GM12878 (cell line): ENCODE results near the gene ZNF644. TPM values are rescaled to one million over a fixed set of nuclear protein-coding genes. Genes with fewer than 3 reads are reported as not detected.
A peak's percentile ranks its signal among the peaks of the same experiment; 100 is the strongest.

Experiments used
- ATAC-seq: fragments of 200-7000 bp; cut with Tn5 transposase; 3 replicates; pipeline ENCODE4 v1.9.1; 2020; ENCODE audit warnings: mild to moderate bottlenecking, moderate library complexity
- BruUV-seq: library from RNA; stranded (reverse); fragments of 400-500 nt; replicated peaks from 2 replicates; lab custom pipeline; 2021; lab: Mats Ljungman, UMichigan
- CTCF ChIA-PET: fragments of 300-600 bp; sonication (Branson Sonifier 250); formaldehyde crosslinking; extraction: SDS; loops from one replicate; lab custom pipeline; 2021; ENCODE audit warnings: inconsistent platforms; lab: Yijun Ruan, JAX
- POLR2A ChIA-PET: fragments of 350-600 bp; formaldehyde crosslinking; extraction: SDS; loops from one replicate; lab custom pipeline; 2021; ENCODE audit warnings: inconsistent platforms; lab: Charles Lee
- RAD21 ChIA-PET: fragments of 300-600 bp; sonication (Branson Sonifier 250); formaldehyde crosslinking; loops from one replicate; lab custom pipeline; 2023; ENCODE audit warnings: antibody characterized with exemption; ENCODE audit not compliant: unreplicated experiment; lab: Charles Lee
- SMC1A ChIA-PET: fragments of 300-600 bp; sonication (Branson Sonifier 250); formaldehyde crosslinking; loops from one replicate; lab custom pipeline; 2023; ENCODE audit not compliant: unreplicated experiment, uncharacterized antibody; lab: Charles Lee
- DNase-seq: peaks from one replicate; pipeline ENCODE4 v3.0.0-alpha.2; 2011; ENCODE audit warnings: low read depth, low spot score
- FAIRE-seq: peaks from 3 replicates; lab custom pipeline; 2011; peaks lifted over from hg19 to GRCh38; lab: Jason Lieb, UNC
- H2AFZ ChIP-seq: 2 replicates; pipeline ENCODE4 v1.6.0; 2011; ENCODE audit warnings: low read depth, low read length, control low read depth; ENCODE audit not compliant: control insufficient read depth
- H3K27ac ChIP-seq: 2 replicates; pipeline ENCODE4 v1.5.1; 2011; ENCODE audit warnings: control low read depth; ENCODE audit not compliant: control insufficient read depth, insufficient read depth
- H3K27me3 ChIP-seq, 2 experiments: replicated peaks in 1 of 2; 2 replicates each; pipeline versions ENCODE4 v1.6.0 to v1.6.1; 2011; ENCODE audit warnings: low read length in 1 of 2; ENCODE audit not compliant: control insufficient read depth in 2 of 2, insufficient read depth in 2 of 2
- H3K36me3 ChIP-seq, 2 experiments: 2 replicates each; pipeline ENCODE4 v1.5.1; 2011; ENCODE audit warnings: low read length in 1 of 2; ENCODE audit not compliant: control insufficient read depth in 2 of 2, insufficient read depth in 2 of 2
- H3K4me1 ChIP-seq: 2 replicates; pipeline ENCODE4 v1.6.1; 2011; ENCODE audit warnings: mild to moderate bottlenecking, low read length, moderate library complexity, mixed read lengths; ENCODE audit not compliant: control insufficient read depth, insufficient read depth
- H3K4me2 ChIP-seq: 2 replicates; pipeline ENCODE4 v1.6.0; 2011; ENCODE audit warnings: control low read depth; ENCODE audit not compliant: control insufficient read depth, insufficient read depth
- H3K4me3 ChIP-seq: fragments of 200-600 bp; sonication (generic); 2 replicates; pipeline ENCODE4 v1.5.1; 2016
- H3K79me2 ChIP-seq: 2 replicates; pipeline ENCODE4 v1.6.0; 2011; ENCODE audit warnings: low read length; ENCODE audit not compliant: control insufficient read depth, insufficient read depth
- H3K9ac ChIP-seq: 2 replicates; pipeline ENCODE4 v1.8.0; 2011; ENCODE audit warnings: low read length, control low read depth, mixed read lengths; ENCODE audit not compliant: control insufficient read depth, insufficient read depth
- H3K9me3 ChIP-seq: replicated peaks from 3 replicates; pipeline ENCODE4 v1.5.1; 2011; ENCODE audit warnings: mild to moderate bottlenecking, low read length; ENCODE audit not compliant: control insufficient read depth, insufficient read depth
- H4K20me1 ChIP-seq: 2 replicates; pipeline ENCODE4 v1.6.0; 2011; ENCODE audit not compliant: control insufficient read depth, insufficient read depth
- BHLHE40 ChIP-seq, 2 experiments: fragments of 450-650 bp in 1 of 2; IDR thresholded peaks; 2 replicates each; pipeline ENCODE4 v1.6.1; 2011 to 2017; ENCODE audit warnings: low read depth in 2 of 2, borderline replicate concordance in 1 of 2, improper control_type of control experiment in 1 of 2, low read length in 1 of 2, mild to moderate bottlenecking in 1 of 2
- CHD1 ChIP-seq: IDR thresholded peaks from 2 replicates; pipeline ENCODE4 v1.6.1; 2012; ENCODE audit warnings: low read depth, low read length, improper control_type of control experiment
- EP300 ChIP-seq, 2 experiments: fragments of 150-350 bp in 1 of 2; IDR thresholded peaks; 2 replicates each; pipeline ENCODE4 v1.6.1; 2011 to 2012; ENCODE audit warnings: low read depth in 2 of 2, low read length in 2 of 2, borderline replicate concordance in 1 of 2, improper control_type of control experiment in 1 of 2, inconsistent platforms in 1 of 2; ENCODE audit not compliant: control insufficient read depth in 1 of 2
- ETV6 ChIP-seq, 2 experiments: fragments of 450-650 bp in 1 of 2; IDR thresholded peaks in 1 of 2; conservative IDR thresholded peaks in 1 of 2; 2 replicates each; pipeline ENCODE4 v1.6.1; 2014; ENCODE audit warnings: antibody characterized with exemption in 1 of 2, borderline replicate concordance in 1 of 2, low read depth in 1 of 2, mild to moderate bottlenecking in 1 of 2, moderate library complexity in 1 of 2
- GABPA ChIP-seq: IDR thresholded peaks from 2 replicates; pipeline ENCODE4 v1.6.1; 2014; ENCODE audit warnings: antibody characterized with exemption, low read depth, mild to moderate bottlenecking, inconsistent platforms
- IKZF1 ChIP-seq: fragments of 450-650 bp; conservative IDR thresholded peaks from 2 replicates; pipeline ENCODE4 v1.6.1; 2017; ENCODE audit warnings: antibody characterized with exemption, mild to moderate bottlenecking
- MYB ChIP-seq: fragments of 150-350 bp; IDR thresholded peaks from 2 replicates; pipeline ENCODE4 v1.6.1; 2014; ENCODE audit warnings: mild to moderate bottlenecking, low read depth, low read length, borderline replicate concordance
- SUZ12 ChIP-seq: fragments of 200-600 bp; sonication (generic); IDR thresholded peaks from one replicate; pipeline ENCODE4 v1.6.1; 2018; ENCODE audit warnings: antibody characterized with exemption, mild to moderate bottlenecking; ENCODE audit not compliant: unreplicated experiment
- TAF1 ChIP-seq: IDR thresholded peaks from 2 replicates; pipeline ENCODE4 v1.6.1; 2011; ENCODE audit warnings: mild to moderate bottlenecking, low read depth, low read length, borderline replicate concordance
- ZZZ3 ChIP-seq: IDR thresholded peaks from 2 replicates; pipeline ENCODE4 v1.6.1; 2011; ENCODE audit warnings: low read depth; ENCODE audit not compliant: control insufficient read depth, insufficient read length
- WGBS: methylation state at CpG from one replicate; pipeline ENCODE4 v1.1.6; 2016; ENCODE audit warnings: low lambda C conversion rate; ENCODE audit not compliant: insufficient replicate concordance, insufficient coverage; ENCODE audit errors: missing lambda C conversion rate; 5-methylcytosine and 5-hydroxymethylcytosine counted together
- in situ Hi-C: fragments of 300-500 bp; cut with MboI; formaldehyde crosslinking; loops from 9 replicates; pipeline ENCODE4 v1.14.3; 2018; ENCODE audit warnings: mixed read lengths
- intact Hi-C: fragments of 100-400 bp; cut with micrococcal nuclease; formaldehyde crosslinking; loops from one replicate; pipeline ENCODE4 v1.14.2; 2022; ENCODE audit not compliant: unreplicated experiment
- polyA plus RNA-seq, 11 experiments: library from polyadenylated mRNA; depleted of rRNA in 4 of 11; unstranded in 6 of 11; stranded (reverse) in 5 of 11; fragments of >200 nt; fragmentation: Nextera tagmentation in 4 of 11; fragmentation: Illumina TruSeq in 1 of 11; extraction: Ambion mirVana in 4 of 11; extraction: Trizol in 1 of 11; gene quantifications; 1 replicate in 1 of 11; 2 replicates in 10 of 11; pipeline versions ENCODE4 v1.2.1 to v1.2.3, GENCODE V29; 2011 to 2016; ENCODE audit warnings: inconsistent platforms in 2 of 11, missing spikeins in 2 of 11, low read depth in 1 of 11
- total RNA-seq, 4 experiments: library from RNA; depleted of rRNA in 3 of 4; stranded (reverse); fragments of >200 nt in 3 of 4; fragmentation: Illumina TruSeq in 1 of 4; extraction: Trizol in 1 of 4; gene quantifications; 2 replicates each; pipeline versions ENCODE4 v1.2.1 to v1.2.3, GENCODE V29; 2013 to 2021
- TF ChIP-seq, protein P1 (sequence below): IDR thresholded peaks from 2 replicates; pipeline ENCODE4 v1.6.1; 2011; ENCODE audit warnings: low read depth, low read length, improper control_type of control experiment, borderline replicate concordance
- TF ChIP-seq, protein P2 (sequence below): fragments of 450-650 bp; IDR thresholded peaks from 2 replicates; pipeline ENCODE4 v1.6.1; 2018; ENCODE audit warnings: borderline replicate concordance, mild to moderate bottlenecking; ENCODE audit not compliant: partially characterized antibody
- TF ChIP-seq, protein P3 (sequence below): IDR thresholded peaks from 2 replicates; pipeline ENCODE4 v1.6.1; 2012; ENCODE audit warnings: low read length, inconsistent platforms
- TF ChIP-seq, protein P4 (sequence below): fragments of 450-650 bp; formaldehyde crosslinking; IDR thresholded peaks from 2 replicates; pipeline ENCODE4 v1.5.0; 2022; ENCODE audit warnings: mild to moderate bottlenecking, missing genetic modification characterization

ZNF644 gene
- total and polyA plus RNA-seq, 10 of the 15 experiments (the other 5 are each of a cell fraction or from before 2014, with no cell fraction given) = 17.7 to 55.3 (median 29.5) TPM

DNA sequence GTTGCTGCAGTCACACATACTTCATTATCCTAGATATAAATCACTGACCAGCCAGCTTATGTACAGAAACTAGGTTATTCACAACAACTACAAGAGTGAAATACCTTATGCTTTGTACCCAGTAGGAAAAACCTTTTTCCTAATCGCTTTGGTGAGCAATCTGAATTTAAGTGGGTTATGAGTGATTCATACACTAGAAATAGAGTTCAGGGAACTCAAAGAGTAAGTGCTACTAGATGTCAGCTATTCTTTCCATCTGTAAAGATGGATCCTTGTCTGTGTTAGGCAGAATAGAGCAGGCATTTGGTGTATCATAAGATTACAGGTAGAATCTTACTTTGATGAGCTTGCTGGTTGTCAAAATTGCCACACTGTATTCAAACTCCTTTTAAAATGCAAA is 101.9 kb downstream of the ZNF644 start:
- H3K27me3 ChIP-seq = no peaks in the 10 kb centered on the region
- no peaks in the 10 kb centered on the region; the same call in 2 of the 3 replicates for H3K9me3 ChIP-seq
- 43% methylated on average over 1 of the region's 1 CpG for WGBS
- peaks cover 8% of the 10 kb centered on the region; the same call in 1 of the 2 replicates for H3K4me1 ChIP-seq
- DNase-seq (no peak), ATAC-seq (peak; percentile 46), FAIRE-seq (no peak)
- H3K4me3 ChIP-seq = no peak overlapping the region
- SMC1A ChIA-PET = interaction anchor here (0.7 to 1.3 kb wide), 5 partner anchors 9 to 402 kb away, joined by 3 read pairs; no protein-coding TSS in a partner anchor
- no peaks in the 10 kb centered on the region for H4K20me1 ChIP-seq
- POLR2A ChIA-PET = no interaction called here
- BruUV-seq = no TSS peak
- intact Hi-C loops (no loop called here), in situ Hi-C loops (no loop called here)
- no peak overlapping the region for H3K9ac ChIP-seq
- H3K4me2 ChIP-seq = 0 out of 2 replicates have a peak overlapping the region, but pooled peaks have one; percentile 13
- no peak overlapping the region for H3K27ac ChIP-seq
- peaks cover 0 to 12% of the 10 kb centered on the region in 2 experiments; a peak in 1 of 4 replicates for H3K36me3 ChIP-seq
- H2AFZ ChIP-seq = no peak overlapping the region
- peaks cover 31% of the 10 kb centered on the region for H3K79me2 ChIP-seq
- RAD21 ChIA-PET = interaction anchor here (0.7 to 1.8 kb wide), 2 partner anchors 246 to 341 kb away, joined by 3 to 4 read pairs; no protein-coding TSS in a partner anchor
- CTCF ChIA-PET = interaction anchor here (2.3 kb wide), 1 partner anchor 16 kb away, joined by 9 read pairs; no protein-coding TSS in a partner anchor
- TF ChIP-seq SUZ12 (no peak), GABPA (no peak), ZZZ3 (no peak), ETV6 (conservative IDR thresholded peaks at IDR 0.05 in 1 of 2, IDR thresholded peaks at IDR 0.05 in 1 of 2; ENCODE audit: borderline replicate concordance in 1 of 2, low read depth in 1 of 2) (no peak), EP300 (IDR thresholded peaks at IDR 0.05; ENCODE audit: borderline replicate concordance in 1 of 2, control insufficient read depth in 1 of 2, low read depth in 2 of 2, low read length in 2 of 2) (no peak), TAF1 (no peak), BHLHE40 (IDR thresholded peaks at IDR 0.05; ENCODE audit: borderline replicate concordance in 1 of 2, low read depth in 2 of 2, low read length in 1 of 2) (no peak), IKZF1 (no peak), CHD1 (no peak), MYB (no peak)
- TF ChIP-seq, protein P1, sequence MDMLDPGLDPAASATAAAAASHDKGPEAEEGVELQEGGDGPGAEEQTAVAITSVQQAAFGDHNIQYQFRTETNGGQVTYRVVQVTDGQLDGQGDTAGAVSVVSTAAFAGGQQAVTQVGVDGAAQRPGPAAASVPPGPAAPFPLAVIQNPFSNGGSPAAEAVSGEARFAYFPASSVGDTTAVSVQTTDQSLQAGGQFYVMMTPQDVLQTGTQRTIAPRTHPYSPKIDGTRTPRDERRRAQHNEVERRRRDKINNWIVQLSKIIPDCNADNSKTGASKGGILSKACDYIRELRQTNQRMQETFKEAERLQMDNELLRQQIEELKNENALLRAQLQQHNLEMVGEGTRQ = no peak
- TF ChIP-seq, protein P2, sequence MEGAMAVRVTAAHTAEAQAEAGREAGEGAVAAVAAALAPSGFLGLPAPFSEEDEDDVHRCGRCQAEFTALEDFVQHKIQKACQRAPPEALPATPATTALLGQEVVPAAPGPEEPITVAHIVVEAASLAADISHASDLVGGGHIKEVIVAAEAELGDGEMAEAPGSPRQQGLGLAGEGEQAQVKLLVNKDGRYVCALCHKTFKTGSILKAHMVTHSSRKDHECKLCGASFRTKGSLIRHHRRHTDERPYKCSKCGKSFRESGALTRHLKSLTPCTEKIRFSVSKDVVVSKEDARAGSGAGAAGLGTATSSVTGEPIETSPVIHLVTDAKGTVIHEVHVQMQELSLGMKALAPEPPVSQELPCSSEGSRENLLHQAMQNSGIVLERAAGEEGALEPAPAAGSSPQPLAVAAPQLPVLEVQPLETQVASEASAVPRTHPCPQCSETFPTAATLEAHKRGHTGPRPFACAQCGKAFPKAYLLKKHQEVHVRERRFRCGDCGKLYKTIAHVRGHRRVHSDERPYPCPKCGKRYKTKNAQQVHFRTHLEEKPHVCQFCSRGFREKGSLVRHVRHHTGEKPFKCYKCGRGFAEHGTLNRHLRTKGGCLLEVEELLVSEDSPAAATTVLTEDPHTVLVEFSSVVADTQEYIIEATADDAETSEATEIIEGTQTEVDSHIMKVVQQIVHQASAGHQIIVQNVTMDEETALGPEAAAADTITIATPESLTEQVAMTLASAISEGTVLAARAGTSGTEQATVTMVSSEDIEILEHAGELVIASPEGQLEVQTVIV = no peak
- TF ChIP-seq, protein P3, sequence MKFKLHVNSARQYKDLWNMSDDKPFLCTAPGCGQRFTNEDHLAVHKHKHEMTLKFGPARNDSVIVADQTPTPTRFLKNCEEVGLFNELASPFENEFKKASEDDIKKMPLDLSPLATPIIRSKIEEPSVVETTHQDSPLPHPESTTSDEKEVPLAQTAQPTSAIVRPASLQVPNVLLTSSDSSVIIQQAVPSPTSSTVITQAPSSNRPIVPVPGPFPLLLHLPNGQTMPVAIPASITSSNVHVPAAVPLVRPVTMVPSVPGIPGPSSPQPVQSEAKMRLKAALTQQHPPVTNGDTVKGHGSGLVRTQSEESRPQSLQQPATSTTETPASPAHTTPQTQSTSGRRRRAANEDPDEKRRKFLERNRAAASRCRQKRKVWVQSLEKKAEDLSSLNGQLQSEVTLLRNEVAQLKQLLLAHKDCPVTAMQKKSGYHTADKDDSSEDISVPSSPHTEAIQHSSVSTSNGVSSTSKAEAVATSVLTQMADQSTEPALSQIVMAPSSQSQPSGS = no peak
- TF ChIP-seq, protein P4, sequence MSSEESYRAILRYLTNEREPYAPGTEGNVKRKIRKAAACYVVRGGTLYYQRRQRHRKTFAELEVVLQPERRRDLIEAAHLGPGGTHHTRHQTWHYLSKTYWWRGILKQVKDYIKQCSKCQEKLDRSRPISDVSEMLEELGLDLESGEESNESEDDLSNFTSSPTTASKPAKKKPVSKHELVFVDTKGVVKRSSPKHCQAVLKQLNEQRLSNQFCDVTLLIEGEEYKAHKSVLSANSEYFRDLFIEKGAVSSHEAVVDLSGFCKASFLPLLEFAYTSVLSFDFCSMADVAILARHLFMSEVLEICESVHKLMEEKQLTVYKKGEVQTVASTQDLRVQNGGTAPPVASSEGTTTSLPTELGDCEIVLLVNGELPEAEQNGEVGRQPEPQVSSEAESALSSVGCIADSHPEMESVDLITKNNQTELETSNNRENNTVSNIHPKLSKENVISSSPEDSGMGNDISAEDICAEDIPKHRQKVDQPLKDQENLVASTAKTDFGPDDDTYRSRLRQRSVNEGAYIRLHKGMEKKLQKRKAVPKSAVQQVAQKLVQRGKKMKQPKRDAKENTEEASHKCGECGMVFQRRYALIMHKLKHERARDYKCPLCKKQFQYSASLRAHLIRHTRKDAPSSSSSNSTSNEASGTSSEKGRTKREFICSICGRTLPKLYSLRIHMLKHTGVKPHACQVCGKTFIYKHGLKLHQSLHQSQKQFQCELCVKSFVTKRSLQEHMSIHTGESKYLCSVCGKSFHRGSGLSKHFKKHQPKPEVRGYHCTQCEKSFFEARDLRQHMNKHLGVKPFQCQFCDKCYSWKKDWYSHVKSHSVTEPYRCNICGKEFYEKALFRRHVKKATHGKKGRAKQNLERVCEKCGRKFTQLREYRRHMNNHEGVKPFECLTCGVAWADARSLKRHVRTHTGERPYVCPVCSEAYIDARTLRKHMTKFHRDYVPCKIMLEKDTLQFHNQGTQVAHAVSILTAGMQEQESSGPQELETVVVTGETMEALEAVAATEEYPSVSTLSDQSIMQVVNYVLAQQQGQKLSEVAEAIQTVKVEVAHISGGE (CRISPR knock-in tag) = no peak
